Testis (tissue), 3 donors: ENCODE data around the gene NOS1AP. TPM values are rescaled to one million over a fixed set of nuclear protein-coding genes. Genes with fewer than 3 reads are reported as not detected.

Experiments used
- DNase-seq: peaks from one replicate; pipeline ENCODE4 v3.0.0-alpha.2; 2019
- H3K27ac ChIP-seq, 2 donors: fragments of 200-600 bp; sonication (generic); one replicate each; pipeline ENCODE4 v1.5.1; 2019
- H3K27me3 ChIP-seq: fragments of 200-600 bp; sonication (generic); one replicate; pipeline ENCODE4 v1.5.1; 2019
- H3K36me3 ChIP-seq: fragments of 200-600 bp; sonication (generic); one replicate; pipeline ENCODE4 v1.5.1; 2017; ENCODE audit warnings: low read depth; ENCODE audit errors: missing control alignments
- H3K4me1 ChIP-seq: fragments of 200-600 bp; sonication (generic); one replicate; pipeline ENCODE4 v1.5.1; 2019
- H3K4me3 ChIP-seq, 2 donors: fragments of 200-600 bp; sonication (generic); one replicate each; pipeline ENCODE4 v1.5.1; 2017 to 2019
- H3K9me3 ChIP-seq: fragments of 200-600 bp; sonication (generic); one replicate; pipeline ENCODE4 v1.5.1; 2017
- POLR2A ChIP-seq: fragments of 450-650 bp; IDR thresholded peaks from one replicate; pipeline ENCODE4 v1.6.1; 2017; ENCODE audit warnings: antibody characterized with exemption, mild to moderate bottlenecking, moderate library complexity
- WGBS, 2 donors: methylation state at CpG; one replicate each; pipeline ENCODE4 v1.1.5; 2018; 5-methylcytosine and 5-hydroxymethylcytosine counted together
- intact Hi-C: fragments of 100-400 bp; cut with DNase I; formaldehyde crosslinking; loops from one replicate; pipeline ENCODE4 v1.15.1; 2023; ENCODE audit warnings: low total_unique reads
- polyA plus RNA-seq: library from polyadenylated mRNA; stranded (reverse); fragments of 350-450 nt; fragmentation: Illumina TruSeq; extraction: RNeasy Lipid Tissue Mini Kit (QIAGEN cat#74804); gene quantifications from one replicate; pipeline ENCODE4 v1.2.3, GENCODE V29; 2014; ENCODE audit warnings: low read depth, low replicate concordance; ENCODE audit not compliant: insufficient read depth
- total RNA-seq, 2 donors: library from RNA; depleted of rRNA; stranded (reverse); fragments of >200 nt; gene quantifications; one replicate each; pipeline ENCODE4 v1.2.3, GENCODE V29; 2016
- TF ChIP-seq, protein P1 (sequence below), 3 experiments: fragments of 450-650 bp in 2 of 3; fragments of 200-600 bp in 1 of 3; sonication (generic) in 1 of 3; IDR thresholded peaks; one replicate each; pipeline ENCODE4 v1.5.1; 2016 to 2019; ENCODE audit warnings: antibody characterized with exemption in 3 of 3, mild to moderate bottlenecking in 2 of 3, moderate library complexity in 1 of 3

Gene NOS1AP
- total and polyA plus RNA-seq, 3 donors from 2014 or later: 2.1 to 5.1 (median 4.1) TPM

- Histone ChIP-seq H3K27me3 (no peaks in the 10 kb centered on the region), H3K4me3 (no peak overlapping the region), H3K9me3 (no peaks in the 10 kb centered on the region), H3K4me1 (no peaks in the 10 kb centered on the region), H3K36me3 (no peaks in the 10 kb centered on the region), H3K27ac (no peak overlapping the region)
- no peak for TF ChIP-seq POLR2A
- TF ChIP-seq, protein P1, sequence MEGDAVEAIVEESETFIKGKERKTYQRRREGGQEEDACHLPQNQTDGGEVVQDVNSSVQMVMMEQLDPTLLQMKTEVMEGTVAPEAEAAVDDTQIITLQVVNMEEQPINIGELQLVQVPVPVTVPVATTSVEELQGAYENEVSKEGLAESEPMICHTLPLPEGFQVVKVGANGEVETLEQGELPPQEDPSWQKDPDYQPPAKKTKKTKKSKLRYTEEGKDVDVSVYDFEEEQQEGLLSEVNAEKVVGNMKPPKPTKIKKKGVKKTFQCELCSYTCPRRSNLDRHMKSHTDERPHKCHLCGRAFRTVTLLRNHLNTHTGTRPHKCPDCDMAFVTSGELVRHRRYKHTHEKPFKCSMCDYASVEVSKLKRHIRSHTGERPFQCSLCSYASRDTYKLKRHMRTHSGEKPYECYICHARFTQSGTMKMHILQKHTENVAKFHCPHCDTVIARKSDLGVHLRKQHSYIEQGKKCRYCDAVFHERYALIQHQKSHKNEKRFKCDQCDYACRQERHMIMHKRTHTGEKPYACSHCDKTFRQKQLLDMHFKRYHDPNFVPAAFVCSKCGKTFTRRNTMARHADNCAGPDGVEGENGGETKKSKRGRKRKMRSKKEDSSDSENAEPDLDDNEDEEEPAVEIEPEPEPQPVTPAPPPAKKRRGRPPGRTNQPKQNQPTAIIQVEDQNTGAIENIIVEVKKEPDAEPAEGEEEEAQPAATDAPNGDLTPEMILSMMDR (IDR thresholded peaks at IDR 0.05): no peak
- intact Hi-C loops: no loop called here
- WGBS, 2 donors: 87 to 89% methylated on average over 5 of the region's 5 CpGs
- no peak for DNase-seq
Measured at GRCh38 chr1:162293073-162293692, 223.7 kb downstream of the NOS1AP start.

DNA sequence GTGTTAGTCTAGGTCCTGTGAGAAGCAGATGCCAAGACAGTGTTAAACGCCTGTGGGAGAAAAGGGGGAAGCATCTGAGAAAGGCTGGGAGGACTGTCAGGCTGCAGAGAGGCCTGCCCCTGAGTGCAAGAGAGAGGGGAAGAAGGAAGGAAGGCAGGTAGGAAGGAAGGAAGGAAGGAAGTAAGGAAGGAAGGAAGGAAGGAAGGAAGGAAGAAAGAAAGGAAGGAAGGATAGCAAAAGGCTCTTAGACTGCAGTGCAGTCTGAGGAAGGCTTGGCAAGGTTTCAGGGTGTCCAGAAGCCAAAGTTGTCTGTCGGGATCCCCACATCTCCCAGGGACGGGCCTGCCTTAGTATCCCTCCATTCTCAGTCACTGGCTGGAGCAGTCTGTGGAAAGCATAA is 224.5 kb downstream of the NOS1AP start:
- Histone ChIP-seq H3K27me3 (no peaks in the 10 kb centered on the region), H3K27ac (no peak overlapping the region), H3K36me3 (no peaks in the 10 kb centered on the region), H3K4me3 (no peak overlapping the region), H3K4me1 (no peaks in the 10 kb centered on the region), H3K9me3 (no peaks in the 10 kb centered on the region)
- WGBS, 2 donors: 80 to 88% methylated on average over 3 of the region's 3 CpGs
- DNase-seq: no peak
- intact Hi-C loops: no loop called here
- TF ChIP-seq POLR2A: no peak
- TF ChIP-seq, protein P1 (IDR thresholded peaks at IDR 0.05): no peak

- Histone ChIP-seq H3K36me3 (no peaks in the 10 kb centered on the region), H3K27me3 (no peaks in the 10 kb centered on the region), H3K4me1 (no peaks in the 10 kb centered on the region), H3K4me3 (no peak overlapping the region), H3K27ac (no peak overlapping the region), H3K9me3 (no peaks in the 10 kb centered on the region)
- intact Hi-C loops: no loop called here
- DNase-seq: no peak
- 82 to 88% methylated on average over 4 of the region's 4 CpGs for WGBS, 2 donors
- TF ChIP-seq, protein P1 (IDR thresholded peaks at IDR 0.05): no peak
- no peak for TF ChIP-seq POLR2A
Measured at GRCh38 chr1:162297208-162297607, 227.7 kb downstream of the NOS1AP start.

DNA sequence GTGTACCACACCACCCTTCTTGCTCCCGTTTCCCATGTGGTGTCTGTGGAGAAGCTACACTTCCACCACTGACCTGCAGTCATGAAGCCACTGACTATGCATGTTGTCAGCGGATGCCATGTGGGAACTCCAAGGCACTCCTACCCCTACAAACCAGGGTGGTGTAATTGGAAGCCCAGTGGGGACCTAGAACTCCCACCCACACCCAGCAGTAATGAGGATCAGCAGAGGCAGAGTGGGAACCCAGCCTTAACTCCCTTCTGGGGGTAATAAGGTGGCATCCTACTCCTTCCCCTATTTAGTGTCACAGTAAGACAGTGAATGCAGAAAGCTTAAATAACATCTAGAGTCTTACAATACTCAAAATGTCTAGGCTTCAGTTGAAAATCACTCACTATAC is 228.8 kb downstream of the NOS1AP start:
- no peaks in the 10 kb centered on the region for H3K27me3 ChIP-seq
- intact Hi-C loops: no loop called here
- DNase-seq: no peak
- H3K4me1 ChIP-seq: no peaks in the 10 kb centered on the region
- no peak overlapping the region for H3K4me3 ChIP-seq
- 100% methylated on average over 2 of the region's 2 CpGs for WGBS, 2 donors
- no peaks in the 10 kb centered on the region for H3K36me3 ChIP-seq
- H3K9me3 ChIP-seq: no peaks in the 10 kb centered on the region
- no peak overlapping the region for H3K27ac ChIP-seq
- no peak for TF ChIP-seq POLR2A
- TF ChIP-seq, protein P1 (IDR thresholded peaks at IDR 0.05): no peak

- Histone ChIP-seq H3K36me3 (no peaks in the 10 kb centered on the region), H3K9me3 (no peaks in the 10 kb centered on the region), H3K4me3 (no peak overlapping the region), H3K27me3 (no peaks in the 10 kb centered on the region), H3K4me1 (no peaks in the 10 kb centered on the region), H3K27ac (no peak overlapping the region)
- TF ChIP-seq POLR2A: no peak
- no peak for DNase-seq
- intact Hi-C loops: no loop called here
Measured at GRCh38 chr1:162299018-162299417, 229.5 kb downstream of the NOS1AP start.
